Chondrocyte (in vitro differentiated cells): Measurements from ENCODE around the gene ANO2. TPM values are rescaled to one million over a fixed set of nuclear protein-coding genes. Genes with fewer than 3 reads are reported as not detected.

Experiments
- DNase-seq: peaks from one replicate; pipeline ENCODE4 v3.0.0; 2021; ENCODE audit warnings: mixed read lengths, low spot score
- H3K27ac Mint-ChIP-seq: one replicate; pipeline ENCODE4 v1.8.0; 2021; ENCODE audit warnings: mild to moderate bottlenecking, moderate library complexity, mixed read lengths; ENCODE audit not compliant: unreplicated experiment
- H3K27me3 Mint-ChIP-seq: 2 replicates; pipeline ENCODE4 v1.8.0; 2021; ENCODE audit warnings: low read depth, mixed read lengths
- H3K36me3 Mint-ChIP-seq: 2 replicates; pipeline ENCODE4 v1.8.0; 2021; ENCODE audit warnings: low read depth, mixed read lengths
- H3K4me1 Mint-ChIP-seq: 2 replicates; pipeline ENCODE4 v1.8.0; 2021; ENCODE audit warnings: low read depth, mild to moderate bottlenecking, mixed read lengths
- H3K4me3 Mint-ChIP-seq: one replicate; pipeline ENCODE4 v1.8.0; 2021; ENCODE audit warnings: mild to moderate bottlenecking, moderate library complexity, mixed read lengths; ENCODE audit not compliant: unreplicated experiment
- H3K9me3 Mint-ChIP-seq: 2 replicates; pipeline ENCODE4 v1.8.0; 2021; ENCODE audit warnings: low read depth, mixed read lengths
- CTCF ChIP-seq: fragments of 200-600 bp; sonication (generic); IDR thresholded peaks from 2 replicates; pipeline ENCODE4 v1.5.0; 2021; ENCODE audit warnings: antibody characterized with exemption, mild to moderate bottlenecking, moderate library complexity
- total RNA-seq: library from RNA; stranded (reverse); gene quantifications from 3 replicates; pipeline ENCODE4 v1.2.1, GENCODE V29; 2021

Gene ANO2
- total RNA-seq, 1 donor from 2014 or later: 0.47 TPM

GRCh38 chr12:5614256-5614655 is 330.8 kb downstream of the ANO2 start:
- Mint-ChIP-seq H3K27me3 (no peaks in the 10 kb centered on the region), H3K4me1 (peaks cover 7% of the 10 kb centered on the region), H3K36me3 (no peaks in the 10 kb centered on the region), H3K27ac (no peak overlapping the region), H3K4me3 (no peak overlapping the region), H3K9me3 (no peaks in the 10 kb centered on the region)
- no peak for DNase-seq
- TF ChIP-seq CTCF: no peak

- no peak for TF ChIP-seq CTCF
- Mint-ChIP-seq H3K9me3 (no peaks in the 10 kb centered on the region), H3K4me1 (peaks cover 7% of the 10 kb centered on the region), H3K27ac (no peak overlapping the region), H3K27me3 (no peaks in the 10 kb centered on the region), H3K4me3 (no peak overlapping the region), H3K36me3 (no peaks in the 10 kb centered on the region)
- DNase-seq: no peak
Observed at GRCh38 chr12:5612556-5613410, 332.3 kb downstream of the ANO2 start.

- Mint-ChIP-seq H3K9me3 (no peaks in the 10 kb centered on the region), H3K4me1 (peaks cover 7% of the 10 kb centered on the region), H3K36me3 (no peaks in the 10 kb centered on the region), H3K27me3 (no peaks in the 10 kb centered on the region), H3K4me3 (no peak overlapping the region), H3K27ac (no peak overlapping the region)
- no peak for DNase-seq
- TF ChIP-seq CTCF: no peak
Observed at GRCh38 chr12:5611162-5611561, 333.9 kb downstream of the ANO2 start.

GRCh38 chr12:5599378-5599777 is 345.7 kb downstream of the ANO2 start:
- Mint-ChIP-seq H3K4me1 (peaks cover 4% of the 10 kb centered on the region), H3K4me3 (no peak overlapping the region), H3K9me3 (peaks cover 2% of the 10 kb centered on the region), H3K27me3 (no peaks in the 10 kb centered on the region), H3K36me3 (no peaks in the 10 kb centered on the region), H3K27ac (no peak overlapping the region)
- no peak for TF ChIP-seq CTCF
- no peak for DNase-seq

- Mint-ChIP-seq H3K4me1 (no peaks in the 10 kb centered on the region), H3K36me3 (no peaks in the 10 kb centered on the region), H3K9me3 (peaks cover 2% of the 10 kb centered on the region), H3K27ac (no peak overlapping the region), H3K4me3 (no peak overlapping the region), H3K27me3 (peaks cover 1% of the 10 kb centered on the region)
- no peak for TF ChIP-seq CTCF
- DNase-seq: no peak
Observed at GRCh38 chr12:5593998-5594397, 351.1 kb downstream of the ANO2 start.
